ENCODE measurements around the gene E2F6. TPM values are rescaled to one million over a fixed set of nuclear protein-coding genes. Genes with fewer than 3 reads are reported as not detected.

The E2F6 gene
- total and polyA plus RNA-seq, 2 of the 8 experiments (the other 6 are each of a cell fraction or from before 2014, with no cell fraction given), result 8.3 to 14.9 TPM

DNA sequence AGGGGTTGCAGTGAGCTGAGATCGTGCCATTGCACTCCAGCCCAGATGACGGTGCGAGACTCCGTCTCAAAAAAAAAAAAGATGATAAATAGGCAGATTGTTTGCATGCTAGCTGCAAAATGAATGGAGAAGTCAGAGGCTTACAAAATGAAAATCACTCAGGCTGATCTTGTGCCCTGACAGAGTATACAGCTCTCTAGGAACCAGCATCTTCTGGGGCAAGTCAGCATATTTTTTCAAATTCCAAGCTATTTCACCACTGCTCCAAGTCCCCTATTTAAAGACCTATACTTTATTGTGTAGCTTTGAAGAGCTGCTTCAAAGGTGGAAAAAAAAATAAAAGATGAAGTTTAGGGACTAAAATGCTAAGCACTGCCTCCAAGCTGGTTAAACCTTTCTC, 6.1 kb downstream of the E2F6 start:
- Histone ChIP-seq H4K5ac (ENCODE audit: insufficient read length, low read depth, low read length) (no peak overlapping the region), H2BK120ac (replicated peaks; ENCODE audit: low read depth, low read length) (no peak overlapping the region), H3K9ac (replicated peaks in 1 of 4; ENCODE audit: extremely low read depth in 1 of 4, low read depth in 3 of 4, low read length in 3 of 4) (no peak overlapping the region), H3K27me3 (replicated peaks in 1 of 4; ENCODE audit: control insufficient read depth in 3 of 4, extremely low read depth in 1 of 4, insufficient read depth in 3 of 4, low read length in 3 of 4) (peaks cover 0 to under 1% (median 0%) of the 10 kb centered on the region in 4 experiments; a peak in 2 of 7 replicates), H2AK5ac (ENCODE audit: low read depth, low read length) (no peak overlapping the region), H3K79me2 (ENCODE audit: control insufficient read depth in 1 of 2, insufficient read depth in 2 of 2, low read length in 2 of 2) (peaks cover 8 to 94% of the 10 kb centered on the region in 2 experiments; a peak in 3 of 4 replicates), H4K20me1 (replicated peaks in 1 of 2; ENCODE audit: control insufficient read depth in 1 of 2, insufficient read depth in 2 of 2, low read length in 2 of 2) (peaks cover 7 to 8% of the 10 kb centered on the region in 2 experiments), H3K4me2 (ENCODE audit: insufficient read depth in 1 of 2, low read depth in 2 of 2, low read length in 2 of 2) (no peak overlapping the region), H3K23ac (ENCODE audit: insufficient read length) (no peak overlapping the region), H3K14ac (ENCODE audit: insufficient read length) (no peak overlapping the region), H3K4ac (replicated peaks; ENCODE audit: insufficient read length, low read depth, low read length) (no peak overlapping the region), H3K36me3 (ENCODE audit: control insufficient read depth in 2 of 4, insufficient read depth in 4 of 4, low read length in 3 of 4) (peaks cover 0 to 5% (median 3%) of the 10 kb centered on the region in 4 experiments; a peak in 2 of 8 replicates), H3K27ac (ENCODE audit: low read depth, low read length) (no peak overlapping the region), H2BK15ac (ENCODE audit: low read length) (no peak overlapping the region), H3K56ac (replicated peaks; ENCODE audit: insufficient read length, low read depth, low read length) (no peak overlapping the region), H2BK5ac (ENCODE audit: low read depth, low read length) (no peak overlapping the region), H4K8ac (ENCODE audit: extremely low read depth, insufficient read depth, low read length) (no peak overlapping the region), H3K23me2 (ENCODE audit: low read depth, low read length) (no peaks in the 10 kb centered on the region), H2BK12ac (ENCODE audit: low read depth, low read length) (no peak overlapping the region), H3K4me1 (replicated peaks in 1 of 4; ENCODE audit: control insufficient read depth in 3 of 4, insufficient read depth in 4 of 4, low read length in 3 of 4) (peaks cover 0 to 2% (median 0%) of the 10 kb centered on the region in 4 experiments; a peak in 1 of 7 replicates), H2AFZ (ENCODE audit: low read length) (no peak overlapping the region), H4K91ac (replicated peaks; ENCODE audit: insufficient read length, low read length) (no peak overlapping the region), H3K4me3 (ENCODE audit: extremely low read depth in 1 of 4, insufficient read depth in 2 of 4, low read depth in 3 of 4, low read length in 4 of 4) (no peak overlapping the region), H3K79me1 (ENCODE audit: low read depth, low read length) (peaks cover 3% of the 10 kb centered on the region; the same call in 1 of the 2 replicates), H2BK20ac (ENCODE audit: low read length) (no peak overlapping the region), H3K9me3 (ENCODE audit: insufficient read depth in 2 of 2, low read depth in 1 of 2, low read length in 1 of 2) (no peaks in the 10 kb centered on the region; a peak in 1 of 4 replicates), H3K18ac (ENCODE audit: extremely low read depth, low read length) (no peak overlapping the region)
- DNase-seq (ENCODE audit: low read depth in 1 of 2, low spot score in 2 of 2), result no peak
- 98% methylated on average over 4 of the region's 4 CpGs; no CpG with 5 or more reads in 1 of the 2 experiments for WGBS, 2 experiments (ENCODE audit: extremely low coverage in 1 of 2, insufficient coverage in 1 of 2, insufficient read length in 1 of 2, insufficient replicate concordance in 2 of 2, low coverage in 1 of 2, low lambda C conversion rate in 2 of 2, missing lambda C conversion rate in 1 of 2)
- no peak for FAIRE-seq
- CTCF ChIA-PET (ENCODE audit: partially characterized antibody), result interaction anchor here (0.6 to 3.6 kb wide), 8 partner anchors 21 to 1336 kb away, joined by 3 to 23 read pairs (median 4); partner anchors contain the start of gene GREB1
- POLR2A ChIA-PET (ENCODE audit: partially characterized antibody), result no interaction called here
- TF ChIP-seq PHF8 (conservative IDR thresholded peaks at IDR 0.05; ENCODE audit: low read depth, low read length) (no peak), TEAD4 (IDR thresholded peaks at IDR 0.05; ENCODE audit: low read depth, low read length) (no peak), SP1 (IDR thresholded peaks at IDR 0.05; ENCODE audit: low read depth, low read length) (no peak), USF2 (IDR thresholded peaks at IDR 0.05; ENCODE audit: low read length) (no peak), GABPA (IDR thresholded peaks at IDR 0.05; ENCODE audit: borderline replicate concordance, insufficient read depth, low read length) (no peak), RNF2 (IDR thresholded peaks at IDR 0.05; ENCODE audit: borderline replicate concordance, low read depth, low read length, missing control alignments, poor library complexity, severe bottlenecking) (no peak)

Data from H1 (cell line).